Choroid plexus epithelial cell (primary cell): ENCODE results near the gene PRM1.

ENCODE experiments used
- DNase-seq: peaks from one replicate; pipeline ENCODE4 v3.0.0-alpha.2; 2010; ENCODE audit warnings: low read depth
- H3K4me3 ChIP-seq: 2 replicates; pipeline ENCODE4 v1.5.1; 2011; ENCODE audit warnings: low read depth, mild to moderate bottlenecking, control low read depth, low read length, moderate library complexity
- TF ChIP-seq, protein P1 (sequence below): conservative IDR thresholded peaks from 2 replicates; pipeline ENCODE4 v1.5.1; 2011; ENCODE audit warnings: low read depth, mild to moderate bottlenecking, control low read depth, inconsistent platforms, low read length, moderate library complexity

The PRM1 gene

DNA sequence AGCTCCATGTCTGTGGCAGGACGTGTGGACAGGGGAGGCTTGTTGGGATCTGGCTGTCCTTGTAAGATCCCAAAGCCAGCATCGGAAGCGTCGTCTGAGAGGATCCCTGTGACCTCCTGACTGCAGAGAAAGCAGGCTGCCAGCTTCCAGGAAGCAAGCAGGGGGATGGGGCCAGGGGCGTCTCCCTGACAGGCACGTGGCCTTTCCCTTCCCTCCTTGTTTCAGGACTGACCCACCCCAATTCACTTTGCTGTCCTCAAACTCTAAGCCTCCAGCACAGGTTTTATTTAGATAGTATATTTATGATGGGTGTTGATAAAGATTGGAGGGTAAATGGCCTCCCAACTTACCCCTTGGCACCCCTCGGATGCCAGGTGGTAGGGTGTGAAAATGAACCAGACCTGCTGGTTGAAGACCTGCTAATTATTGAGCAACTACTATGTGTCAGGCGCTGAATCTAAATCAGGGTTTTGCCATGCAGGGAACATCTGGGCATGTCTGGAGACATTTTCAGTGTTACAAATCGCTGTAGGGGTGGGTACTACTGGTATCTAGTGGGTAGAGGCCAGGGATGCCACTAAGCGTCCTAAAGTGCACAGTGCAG lies 49.7 kb downstream of the PRM1 start:
- DNase-seq = no peak
- H3K4me3 ChIP-seq = no peak overlapping the region
- TF ChIP-seq, protein P1, sequence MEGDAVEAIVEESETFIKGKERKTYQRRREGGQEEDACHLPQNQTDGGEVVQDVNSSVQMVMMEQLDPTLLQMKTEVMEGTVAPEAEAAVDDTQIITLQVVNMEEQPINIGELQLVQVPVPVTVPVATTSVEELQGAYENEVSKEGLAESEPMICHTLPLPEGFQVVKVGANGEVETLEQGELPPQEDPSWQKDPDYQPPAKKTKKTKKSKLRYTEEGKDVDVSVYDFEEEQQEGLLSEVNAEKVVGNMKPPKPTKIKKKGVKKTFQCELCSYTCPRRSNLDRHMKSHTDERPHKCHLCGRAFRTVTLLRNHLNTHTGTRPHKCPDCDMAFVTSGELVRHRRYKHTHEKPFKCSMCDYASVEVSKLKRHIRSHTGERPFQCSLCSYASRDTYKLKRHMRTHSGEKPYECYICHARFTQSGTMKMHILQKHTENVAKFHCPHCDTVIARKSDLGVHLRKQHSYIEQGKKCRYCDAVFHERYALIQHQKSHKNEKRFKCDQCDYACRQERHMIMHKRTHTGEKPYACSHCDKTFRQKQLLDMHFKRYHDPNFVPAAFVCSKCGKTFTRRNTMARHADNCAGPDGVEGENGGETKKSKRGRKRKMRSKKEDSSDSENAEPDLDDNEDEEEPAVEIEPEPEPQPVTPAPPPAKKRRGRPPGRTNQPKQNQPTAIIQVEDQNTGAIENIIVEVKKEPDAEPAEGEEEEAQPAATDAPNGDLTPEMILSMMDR = no peak
